ENCODE results near the gene NUDT14.

NUDT14 gene

DNA sequence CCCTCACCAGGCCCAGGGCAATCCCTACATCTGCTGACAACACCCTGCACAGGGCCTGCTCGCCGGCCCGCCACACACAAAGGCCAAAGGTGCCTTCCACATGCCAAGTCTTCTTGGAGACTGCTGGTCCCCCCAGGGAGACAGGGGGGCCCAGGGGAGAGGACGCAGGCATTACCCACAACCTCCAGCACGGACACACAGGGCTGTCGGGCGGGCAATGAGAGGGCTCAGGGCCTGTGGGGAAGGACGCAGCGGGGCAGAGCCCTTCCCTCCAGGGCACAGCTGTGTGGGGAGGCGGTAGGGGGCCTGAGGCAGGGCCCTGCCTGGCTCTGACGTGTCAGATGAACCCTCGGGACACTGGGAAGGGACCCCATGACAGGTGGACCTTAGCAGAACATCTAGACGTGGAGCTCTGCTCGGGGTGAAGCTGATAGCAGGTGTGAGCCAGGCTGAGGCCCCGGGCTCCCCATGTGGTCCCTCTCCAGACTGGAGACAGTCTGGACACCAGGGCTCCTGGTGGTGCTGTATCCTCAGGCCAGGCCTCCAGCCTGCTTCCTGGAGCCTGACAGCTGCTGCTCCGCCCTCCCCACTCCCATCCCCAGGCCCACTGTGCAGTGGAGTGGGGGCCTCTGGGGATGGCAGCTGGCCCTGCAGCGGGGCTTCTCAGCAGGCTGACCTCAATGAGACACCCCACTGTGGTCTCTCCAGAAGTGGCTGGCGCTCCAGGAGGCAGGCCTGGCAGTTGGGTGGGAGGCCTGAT lies 31.6 kb upstream of the NUDT14 start:
- DNase-seq (ENCODE audit: low read depth, low spot score), result no peak

DNA sequence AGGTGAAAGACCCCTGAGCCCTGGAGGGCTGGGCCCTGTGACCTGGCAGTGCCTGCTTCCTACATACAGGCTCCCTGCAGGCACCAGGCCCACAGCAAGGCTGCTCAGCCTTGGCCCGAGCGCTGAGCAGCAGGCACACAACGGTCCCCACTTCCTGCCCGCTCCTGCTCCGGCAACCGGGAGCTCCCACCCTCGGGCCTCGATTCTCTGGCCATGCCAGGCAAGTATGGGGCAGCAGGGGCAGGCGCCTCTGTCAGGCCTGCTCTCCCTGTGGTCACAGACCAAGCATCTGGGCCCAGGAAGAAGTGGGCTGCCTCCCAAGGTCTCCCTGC lies 30.6 kb upstream of the NUDT14 start:
- DNase-seq (ENCODE audit: low read depth, low spot score), result no peak

DNA sequence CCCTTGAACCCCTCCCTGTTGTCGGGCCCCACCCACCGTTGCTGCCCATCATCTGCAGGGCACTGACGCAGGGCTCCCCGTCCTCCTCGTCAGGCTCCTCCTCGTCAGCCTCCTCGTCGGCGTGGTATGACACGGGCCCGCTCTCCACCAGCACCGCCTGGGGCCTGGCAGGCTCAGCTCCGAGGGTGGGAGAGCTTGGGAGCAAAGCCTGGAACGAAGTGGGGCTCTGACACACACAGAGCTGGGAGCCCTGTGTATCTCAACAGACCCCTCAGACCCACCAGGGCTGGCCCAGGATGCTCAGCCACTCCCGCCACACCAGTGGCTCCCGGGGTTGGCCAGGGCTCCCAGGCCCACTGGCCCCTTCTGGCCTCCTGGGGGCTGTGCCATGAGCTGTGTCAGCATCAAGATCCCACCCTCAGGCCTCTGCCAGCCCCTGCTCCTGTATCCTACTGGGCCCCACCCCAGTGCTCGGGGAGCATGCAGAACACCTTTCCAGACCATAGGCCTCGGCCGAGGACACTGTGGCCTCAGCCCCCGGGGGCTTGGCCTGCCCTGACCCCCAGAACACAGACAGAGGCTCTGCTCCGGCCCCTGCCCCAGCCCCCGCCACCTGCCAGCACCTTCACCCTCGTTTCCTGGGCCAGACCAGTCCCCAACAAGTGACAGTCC lies 30.1 kb upstream of the NUDT14 start:
- no peak for DNase-seq (ENCODE audit: low read depth, low spot score)

DNA sequence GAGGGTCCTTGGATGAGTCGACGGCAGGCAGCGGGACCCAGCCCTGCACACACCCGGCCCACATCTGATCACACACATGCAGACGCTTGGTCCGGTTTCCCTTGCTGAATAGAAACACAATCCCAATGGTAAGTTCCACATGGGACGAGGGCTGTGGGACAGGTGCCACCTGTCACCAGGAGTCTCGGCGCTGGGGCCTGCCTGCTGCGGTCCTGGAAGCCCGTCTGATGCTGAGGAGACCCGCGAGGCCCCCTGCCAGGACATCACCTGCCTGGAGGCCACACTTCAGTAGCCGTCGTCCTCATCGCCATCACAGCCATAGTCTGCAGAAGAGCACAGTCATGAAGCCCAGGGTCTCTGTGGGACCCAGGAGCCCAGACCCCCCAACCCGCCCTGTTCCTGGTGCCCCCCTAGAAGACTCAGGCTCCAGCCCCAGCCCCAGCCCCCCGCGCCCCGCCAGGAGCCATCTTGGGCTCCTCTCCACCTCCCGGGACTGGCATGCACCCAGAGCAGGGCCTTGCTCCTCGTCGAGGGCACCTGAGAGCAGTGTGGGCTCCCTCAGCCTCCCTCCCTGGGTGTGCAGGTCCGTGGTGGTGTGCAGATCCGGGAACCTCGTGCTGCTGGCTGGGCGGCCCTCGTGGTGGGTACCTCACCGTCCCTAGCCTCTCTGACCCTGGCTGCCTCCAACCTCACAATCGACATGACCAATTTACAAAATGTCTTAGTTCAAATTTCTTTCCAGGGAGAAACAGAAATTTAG lies 29.3 kb upstream of the NUDT14 start:
- no peak for DNase-seq (ENCODE audit: low read depth, low spot score)

DNA sequence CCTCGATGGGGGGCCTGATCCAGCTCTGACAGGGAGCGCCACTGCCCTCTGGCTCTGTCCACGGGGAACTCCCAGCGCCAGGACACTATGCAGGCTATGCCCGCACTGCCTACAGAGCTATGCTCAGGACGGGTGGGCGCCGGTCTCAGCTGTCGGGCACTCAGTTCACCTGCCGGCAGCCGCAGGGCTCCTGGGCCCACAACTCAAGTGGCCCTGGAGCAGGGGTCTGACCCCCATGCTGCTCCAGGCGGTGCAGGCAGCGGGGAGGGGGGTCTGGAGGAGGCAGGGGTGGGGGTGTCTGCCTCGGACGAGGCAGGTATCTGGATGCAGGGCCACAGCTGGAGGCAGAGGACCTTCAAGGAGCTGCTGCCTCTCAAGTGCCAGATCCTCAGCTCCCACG lies 28.5 kb upstream of the NUDT14 start:
- no peak for DNase-seq (ENCODE audit: low read depth, low spot score)

DNA sequence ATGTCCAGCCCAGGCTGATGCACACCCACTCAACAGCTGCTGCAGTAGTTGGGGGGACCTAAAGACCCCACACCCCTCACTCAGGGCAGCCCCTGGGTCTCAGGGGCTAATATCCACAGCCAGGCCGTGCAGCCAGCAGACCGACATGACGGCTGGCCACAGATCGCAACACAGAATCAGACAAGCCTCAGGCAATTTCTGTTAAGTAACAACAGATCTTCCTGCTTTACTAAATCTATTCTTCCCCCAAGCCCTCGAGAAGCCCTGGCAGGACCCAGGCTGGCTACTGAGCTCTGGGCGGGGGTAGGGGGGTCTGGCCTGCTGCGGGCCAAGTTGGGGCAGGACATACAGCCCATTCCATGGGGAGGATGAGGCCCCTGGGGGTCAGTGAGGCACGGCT lies 28.0 kb upstream of the NUDT14 start:
- no peak for DNase-seq (ENCODE audit: low read depth, low spot score)

DNA sequence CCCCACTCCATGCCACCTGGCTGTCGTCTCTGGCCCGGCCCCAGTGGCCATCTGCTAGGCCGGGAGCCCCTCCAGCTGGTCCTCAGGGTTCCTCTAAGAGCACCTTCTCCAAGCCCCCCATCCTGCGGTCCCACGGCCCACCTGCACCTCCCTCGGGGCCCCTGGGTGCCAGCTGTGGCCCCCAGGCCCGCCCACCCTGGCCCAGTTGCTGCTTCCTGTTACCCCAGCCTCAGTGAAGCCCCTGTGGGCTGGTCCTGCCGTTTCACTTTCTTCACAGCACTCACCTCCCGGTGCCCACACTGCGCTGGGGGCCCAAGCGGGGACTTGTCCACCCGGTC lies 27.6 kb upstream of the NUDT14 start:
- DNase-seq (ENCODE audit: low read depth, low spot score), result no peak

DNA sequence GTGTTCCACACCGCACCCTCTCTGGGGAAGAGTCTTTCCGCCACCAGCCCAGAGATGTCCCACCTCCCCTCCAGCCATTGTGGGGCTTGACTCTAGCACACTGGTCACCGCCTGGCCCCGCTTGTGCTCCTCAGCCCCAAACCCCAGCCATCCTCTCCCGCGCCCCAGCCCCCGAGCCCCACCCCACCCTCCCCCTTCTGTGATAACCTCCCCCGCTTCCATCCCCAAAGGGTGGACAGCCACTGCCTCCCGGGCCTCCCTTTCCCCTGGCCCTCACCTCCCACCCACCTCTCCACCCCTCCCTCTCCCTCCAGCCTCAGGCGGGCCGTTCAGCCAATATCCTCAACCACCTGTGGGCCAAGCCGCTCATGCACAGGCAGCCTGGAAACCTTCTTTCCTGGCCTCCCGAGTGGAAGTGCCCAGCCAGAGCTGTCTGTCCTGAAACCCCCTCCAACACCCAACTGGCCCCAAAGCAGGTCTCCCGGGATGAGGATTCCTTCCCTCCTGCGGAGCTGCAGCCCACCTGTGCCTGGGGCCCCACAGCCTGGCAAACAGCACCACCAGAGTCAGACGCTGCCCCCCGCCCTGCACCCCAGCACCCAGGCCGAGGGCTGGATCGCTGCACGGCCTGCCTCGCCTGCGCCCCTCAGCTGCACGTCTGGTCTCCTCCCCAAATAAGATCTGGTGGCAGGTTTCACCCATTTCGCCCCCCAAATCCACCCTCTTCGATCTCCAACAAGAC lies 27.1 kb upstream of the NUDT14 start:
- DNase-seq (ENCODE audit: low read depth, low spot score), result no peak

DNA sequence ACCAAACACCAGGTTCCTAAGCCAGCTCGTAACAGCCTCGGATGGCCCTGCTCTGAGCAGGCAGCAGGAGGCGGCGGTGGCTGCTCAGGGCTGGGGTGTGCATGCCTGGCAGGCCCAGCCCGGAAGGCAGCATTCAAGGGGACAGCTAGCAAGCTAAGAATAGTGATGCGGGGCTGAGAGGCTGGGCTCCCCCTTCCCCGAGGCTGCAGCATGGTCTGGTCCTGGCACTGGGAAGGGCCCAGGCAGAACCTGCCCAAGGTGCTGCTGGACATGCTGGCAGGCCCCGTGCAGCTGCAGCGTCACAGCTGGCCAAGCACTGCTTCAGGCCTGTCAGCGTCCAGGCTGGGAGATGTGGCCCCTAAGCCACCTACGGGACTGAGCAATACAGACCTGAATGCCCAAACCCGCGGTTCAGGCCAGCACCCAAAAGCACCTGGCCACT lies 26.4 kb upstream of the NUDT14 start:
- peak; percentile 37 for DNase-seq (ENCODE audit: low read depth, low spot score)

DNA sequence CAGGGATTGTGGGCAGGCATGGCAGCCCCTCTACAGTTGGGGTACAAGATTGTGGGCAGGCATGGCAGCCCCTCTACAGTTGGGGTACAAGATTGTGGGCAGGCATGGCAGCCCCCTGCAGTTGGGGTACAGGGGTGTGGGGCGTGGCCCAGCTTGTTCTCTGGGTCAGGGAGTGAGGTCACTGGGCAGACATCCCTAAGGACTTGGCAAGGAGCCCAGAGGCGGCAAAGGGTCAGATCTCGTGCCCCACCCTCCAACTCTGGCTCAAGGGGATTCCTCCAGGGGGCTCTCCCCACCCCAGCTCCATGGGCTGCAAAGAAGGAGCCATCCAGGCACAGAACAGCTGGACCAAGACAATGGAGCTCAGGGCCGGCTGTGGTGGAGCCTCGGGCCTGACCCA lies 25.8 kb upstream of the NUDT14 start:
- DNase-seq (ENCODE audit: low read depth, low spot score), result no peak

DNA sequence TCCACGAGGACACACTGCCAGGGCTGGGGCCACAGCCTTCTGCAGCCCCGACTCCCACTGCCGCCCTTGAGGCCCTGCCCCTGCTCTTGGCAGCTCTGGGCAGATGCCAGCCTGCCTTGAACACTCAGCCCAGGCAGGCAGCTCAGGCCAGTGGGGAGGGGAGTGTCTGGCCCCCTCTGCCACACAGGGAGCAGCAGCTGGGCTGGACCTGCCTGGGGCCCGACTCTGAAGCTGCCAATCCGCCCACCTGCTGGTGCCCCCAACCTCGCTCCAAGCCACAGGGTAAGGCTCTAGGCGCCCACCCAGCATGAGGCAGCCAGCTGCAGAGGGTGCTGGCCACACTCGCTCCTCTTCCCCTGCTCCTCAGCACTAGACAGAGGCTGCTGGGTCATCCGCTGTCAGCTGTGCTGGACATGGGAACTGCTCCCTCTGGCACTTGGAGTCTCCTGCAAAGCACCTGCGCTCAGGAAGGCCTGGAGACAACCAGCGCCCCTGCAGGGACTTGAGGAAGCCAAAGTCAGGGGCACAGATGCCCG lies 24.6 kb upstream of the NUDT14 start:
- DNase-seq (ENCODE audit: low read depth, low spot score), result no peak

DNA sequence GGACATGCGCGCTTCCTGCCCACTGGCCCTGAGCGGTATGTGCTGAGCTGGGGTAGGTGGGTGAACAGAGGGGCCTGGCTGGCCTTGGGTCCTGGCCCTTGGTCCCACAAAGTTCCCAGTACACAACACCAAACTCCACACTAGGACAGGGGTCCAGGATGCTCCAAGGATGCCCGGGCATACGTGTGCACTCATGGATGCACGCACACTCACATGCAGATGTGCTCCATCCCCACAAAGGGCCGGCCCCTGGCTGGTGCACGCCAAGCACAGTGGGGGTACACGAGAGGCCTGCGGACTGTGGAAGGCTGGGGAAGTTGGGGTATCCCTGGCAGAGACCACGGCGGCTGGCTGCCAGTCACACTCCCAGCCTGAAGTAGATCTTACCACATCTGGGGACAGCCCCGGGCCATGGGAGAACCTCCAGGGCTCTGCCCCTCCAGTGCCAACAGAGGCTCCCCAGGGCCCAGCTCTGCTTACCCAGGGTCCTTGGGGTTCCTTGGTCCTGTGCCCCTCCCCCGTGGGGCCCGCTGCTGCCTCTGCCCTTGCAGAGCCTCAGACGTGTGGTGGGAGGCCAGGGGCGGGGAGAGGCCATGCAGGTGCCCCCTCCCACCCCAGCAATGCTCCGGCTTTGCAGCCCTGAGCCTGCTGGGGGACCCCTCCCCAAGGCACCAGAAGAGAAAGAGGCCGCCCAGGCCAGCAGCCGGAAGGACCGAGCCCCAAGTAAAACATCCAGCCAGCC lies 24.0 kb upstream of the NUDT14 start:
- no peak for DNase-seq (ENCODE audit: low read depth, low spot score)

DNA sequence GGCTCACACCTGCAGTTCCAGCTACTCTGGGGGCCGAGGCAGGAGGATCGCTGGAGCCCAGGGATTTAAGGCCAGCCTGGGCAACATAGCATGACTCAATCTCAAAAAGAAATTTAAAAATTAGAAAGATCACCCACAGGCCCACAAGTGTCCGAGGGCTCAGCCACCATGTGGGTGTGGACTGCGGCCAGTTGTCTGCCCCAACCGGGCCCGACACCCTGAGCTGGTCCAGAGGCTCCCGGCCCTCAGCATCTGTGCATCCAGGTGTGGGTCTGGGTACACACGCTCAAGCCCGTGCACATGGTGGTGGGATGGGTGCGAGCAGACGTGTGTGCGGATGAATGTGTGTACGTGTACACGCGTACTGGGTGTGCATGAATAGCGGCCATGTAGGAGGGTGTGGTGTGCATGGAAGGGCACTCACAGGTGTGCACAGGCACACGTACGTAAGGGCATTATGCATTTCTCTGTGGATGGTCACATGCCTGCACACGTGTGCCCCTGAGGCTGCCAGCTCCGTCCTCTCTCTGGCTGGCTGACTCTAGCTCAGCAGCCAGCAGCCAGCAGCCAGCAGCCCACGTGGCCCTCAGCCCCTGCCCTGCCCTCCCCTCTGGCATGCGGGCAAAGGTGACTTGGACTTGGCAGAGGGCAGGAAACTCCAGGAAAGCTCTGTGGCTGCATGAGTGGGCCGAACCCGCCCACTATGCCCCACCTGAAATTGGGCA lies 23.3 kb upstream of the NUDT14 start:
- DNase-seq (ENCODE audit: low read depth, low spot score), result no peak

DNA sequence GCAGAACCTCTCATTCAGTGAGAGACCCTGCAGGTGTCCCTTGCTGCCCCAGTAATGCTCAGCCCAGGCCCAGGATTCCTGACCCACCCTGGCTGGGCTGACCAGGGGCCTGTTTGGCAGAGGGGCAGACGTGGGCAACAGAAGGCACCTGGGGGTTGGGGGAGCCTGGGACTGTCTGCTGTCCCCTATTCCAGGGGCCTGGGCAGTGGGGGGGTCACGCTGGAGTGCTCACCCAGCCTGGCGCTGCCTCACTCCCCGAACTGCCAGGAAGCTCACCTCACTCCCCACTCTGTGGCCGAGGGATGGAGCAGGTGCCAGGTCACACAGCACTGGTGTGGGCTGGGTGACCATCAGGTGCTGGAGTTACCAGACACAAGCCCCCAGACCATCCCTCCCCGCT lies 22.6 kb upstream of the NUDT14 start:
- no peak for DNase-seq (ENCODE audit: low read depth, low spot score)

DNA sequence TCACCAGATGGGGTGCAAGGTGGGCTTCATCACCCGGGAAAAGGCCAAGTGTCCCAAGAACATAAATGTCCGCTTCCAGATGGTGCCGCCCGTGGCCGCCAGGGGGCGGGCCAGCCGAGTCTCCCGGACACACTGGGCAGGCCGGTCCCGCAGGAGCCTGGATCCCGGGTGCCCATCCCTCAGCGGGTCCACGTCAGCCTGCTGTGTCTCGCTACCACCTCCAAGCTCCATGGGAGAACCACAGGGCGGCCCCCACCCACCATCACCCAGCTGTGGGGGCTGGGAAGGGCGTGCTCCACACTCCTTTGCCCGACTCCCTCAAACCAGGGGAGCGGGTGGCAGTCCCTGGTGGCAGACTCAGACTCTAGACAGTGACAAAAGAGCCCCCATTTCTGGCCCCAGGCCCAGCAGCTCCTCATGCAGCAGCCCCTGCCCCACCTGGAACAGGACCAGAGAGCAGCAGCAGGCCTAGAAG lies 22.0 kb upstream of the NUDT14 start:
- DNase-seq (ENCODE audit: low read depth, low spot score), result peak; percentile 76

DNA sequence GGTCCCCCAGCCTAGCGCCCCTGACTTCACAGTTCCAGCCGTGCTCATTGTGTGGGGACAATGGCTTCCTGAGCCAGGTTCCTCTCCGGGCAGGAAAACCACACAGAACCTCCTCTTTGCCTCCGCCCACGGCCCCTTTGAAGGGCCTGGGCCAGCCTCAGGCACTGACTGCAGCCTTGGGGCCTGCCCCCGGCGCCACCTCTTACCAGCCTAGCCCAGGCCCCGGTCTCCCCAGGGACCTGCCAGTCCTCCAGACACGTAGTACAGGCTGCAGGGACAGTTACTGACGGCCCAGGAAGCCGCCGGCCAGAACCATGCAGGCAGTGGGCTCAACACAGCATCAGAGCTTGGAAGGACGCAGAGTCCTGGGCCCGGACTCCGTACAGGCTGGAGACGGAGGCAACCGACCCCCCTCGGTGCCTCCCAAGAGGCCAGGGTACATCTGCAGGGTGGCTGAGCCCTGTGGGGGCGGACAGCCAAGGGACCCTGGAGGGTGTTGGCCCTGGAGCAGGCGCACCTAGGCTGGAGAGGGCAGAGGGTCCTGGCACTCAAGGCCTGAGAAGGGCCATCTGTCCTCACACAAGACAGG lies 20.9 kb upstream of the NUDT14 start:
- no peak for DNase-seq (ENCODE audit: low read depth, low spot score)

DNA sequence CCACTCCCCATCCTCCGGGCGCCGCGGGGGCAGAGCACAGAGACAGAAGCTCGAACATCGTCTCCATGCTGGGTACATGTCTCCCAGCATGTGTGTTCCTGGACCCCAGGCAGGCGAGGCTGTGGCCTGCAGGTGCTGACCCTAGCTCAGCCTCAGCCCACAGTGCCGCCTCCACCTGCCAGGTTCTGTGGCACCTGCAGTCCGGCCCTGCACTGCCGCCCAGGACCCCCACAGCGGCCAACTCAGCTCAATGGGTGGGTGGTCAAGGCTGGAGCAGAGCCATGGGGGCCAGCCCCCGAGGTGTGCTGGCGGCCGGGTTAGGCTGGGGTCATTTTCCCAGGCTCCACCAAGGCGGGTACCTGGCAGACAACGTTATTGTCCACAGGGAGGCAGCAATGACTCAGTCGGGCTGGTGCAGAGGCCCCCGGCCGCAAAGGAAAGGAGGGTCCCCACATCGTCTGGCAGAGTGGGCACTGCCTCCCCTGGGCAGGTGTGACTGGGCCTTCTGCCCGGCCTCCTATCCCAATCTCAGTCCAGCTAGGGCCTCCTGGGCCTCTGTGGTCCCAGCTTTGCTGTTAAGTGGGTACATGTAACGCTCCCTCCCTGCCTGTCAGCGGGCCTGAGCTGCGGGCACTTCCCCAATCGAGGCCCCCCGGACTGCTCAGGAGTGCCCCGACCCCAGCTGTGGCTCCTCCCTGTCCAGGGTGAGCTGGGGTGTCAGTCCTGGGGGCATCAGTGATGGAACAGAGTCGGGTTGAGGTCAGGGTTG lies 20.2 kb upstream of the NUDT14 start:
- DNase-seq (ENCODE audit: low read depth, low spot score), result no peak

DNA sequence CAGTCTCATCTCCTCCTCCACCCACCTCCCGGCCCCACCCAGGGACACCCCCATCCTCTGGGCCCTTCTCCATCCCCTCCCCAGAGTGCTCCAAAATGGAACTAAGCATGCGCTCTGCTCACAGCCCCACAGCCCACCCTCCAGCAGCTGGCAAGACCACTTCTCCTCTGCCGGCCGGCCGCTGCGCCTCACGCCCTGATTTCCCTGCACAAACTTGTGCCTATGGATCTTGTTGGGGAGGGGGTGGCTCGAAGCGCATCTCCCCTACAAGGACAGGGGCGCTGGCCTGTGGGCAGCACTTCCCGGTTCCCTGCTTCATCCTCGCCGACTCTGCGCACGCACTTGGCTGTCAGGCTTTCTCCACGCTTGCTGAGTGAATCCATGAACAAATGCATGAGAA lies 19.5 kb upstream of the NUDT14 start:
- DNase-seq (ENCODE audit: low read depth, low spot score), result no peak

DNA sequence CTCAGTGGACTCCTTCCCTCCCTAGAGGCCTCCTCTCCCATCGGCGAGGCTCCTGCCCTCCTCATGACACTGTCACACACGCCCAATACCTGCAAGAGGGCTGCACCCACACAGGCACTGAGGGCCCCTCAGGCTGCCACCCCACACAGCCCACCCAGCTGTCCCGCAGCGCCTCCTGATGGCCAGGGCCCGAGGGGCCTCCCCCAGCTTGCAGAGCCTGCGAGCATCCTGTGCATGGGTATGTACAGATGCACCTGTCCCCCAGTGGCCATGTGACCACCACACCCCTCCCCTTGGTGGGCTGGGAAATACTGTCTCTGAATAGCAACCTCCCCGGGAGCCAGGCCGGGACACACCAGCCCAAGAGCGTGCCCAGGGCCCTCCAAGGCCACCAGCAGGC lies 19.0 kb upstream of the NUDT14 start:
- DNase-seq (ENCODE audit: low read depth, low spot score), result no peak

All from ELF-1 (cell line).